HG03045 (cell line): ENCODE data around the gene LHCGR.
"Not testable (repeated sequence)": the region's sequence is repeated elsewhere in the genome, so short reads cannot be mapped to it uniquely, and the experiment has no call there.

Experiments used
- ATAC-seq: cut with Tn5 transposase; IDR thresholded peaks from one replicate; pipeline ENCODE4 v1.9.1; 2021; ENCODE audit warnings: mild to moderate bottlenecking, moderate library complexity; ENCODE audit not compliant: unreplicated experiment

The LHCGR gene

DNA sequence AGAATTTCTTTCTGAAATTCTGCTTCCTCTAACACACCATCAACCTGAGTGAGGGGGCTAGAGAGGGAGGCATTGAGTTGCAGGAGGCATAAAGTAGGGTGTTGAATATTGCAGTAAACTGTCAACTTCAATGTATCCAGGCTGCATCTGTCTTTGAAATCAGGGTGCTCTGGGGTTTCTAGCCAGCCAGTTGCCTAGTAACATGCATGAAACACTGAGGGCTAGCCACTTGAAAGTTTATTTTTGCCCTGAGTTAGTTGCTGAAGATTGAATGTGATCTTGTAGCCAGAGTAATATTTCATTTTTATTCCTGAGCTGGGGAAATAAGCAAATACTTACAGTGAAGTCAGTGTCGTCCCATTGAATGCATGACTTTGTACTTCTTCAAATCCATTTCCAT lies 41.9 kb downstream of the LHCGR start:
- ATAC-seq = no peak

DNA sequence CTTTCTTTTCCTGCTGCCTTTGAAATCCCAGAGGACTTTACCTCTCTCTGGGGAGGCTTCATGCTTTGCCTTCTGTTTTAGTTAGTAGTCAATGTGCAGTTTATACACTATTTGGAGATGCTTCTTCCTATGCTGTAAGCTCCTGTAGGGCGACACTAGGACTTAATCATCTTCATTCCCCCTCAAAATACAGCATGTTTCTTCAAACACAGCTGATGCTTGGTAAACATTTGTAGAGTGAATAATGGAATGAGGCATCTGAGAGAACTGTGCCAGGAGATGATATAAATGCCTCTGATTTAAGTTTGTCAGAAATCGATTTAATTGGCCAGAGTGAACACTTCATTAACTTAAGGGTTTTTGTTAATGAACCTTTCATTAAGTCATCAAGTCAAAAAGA lies 43.4 kb downstream of the LHCGR start:
- ATAC-seq = no peak

DNA sequence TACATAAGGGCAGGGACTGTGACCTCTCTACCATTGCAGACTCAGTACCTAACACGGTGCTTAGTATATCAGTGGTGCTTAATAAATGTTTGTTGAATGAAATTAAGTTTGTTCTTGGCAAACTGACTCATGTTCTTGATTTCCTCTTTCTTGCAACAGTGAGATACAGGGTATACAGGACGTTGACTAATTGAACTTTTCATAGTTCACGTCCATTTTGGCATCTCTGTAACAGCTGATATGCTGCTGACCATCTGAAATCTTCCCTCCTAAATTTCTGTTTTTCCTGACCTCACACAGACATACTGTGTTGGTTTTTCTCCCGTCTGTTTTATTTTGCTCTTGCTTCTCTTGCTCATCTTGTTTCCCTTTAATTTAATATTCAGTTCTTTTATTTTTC lies 44.2 kb downstream of the LHCGR start:
- ATAC-seq = no peak

DNA sequence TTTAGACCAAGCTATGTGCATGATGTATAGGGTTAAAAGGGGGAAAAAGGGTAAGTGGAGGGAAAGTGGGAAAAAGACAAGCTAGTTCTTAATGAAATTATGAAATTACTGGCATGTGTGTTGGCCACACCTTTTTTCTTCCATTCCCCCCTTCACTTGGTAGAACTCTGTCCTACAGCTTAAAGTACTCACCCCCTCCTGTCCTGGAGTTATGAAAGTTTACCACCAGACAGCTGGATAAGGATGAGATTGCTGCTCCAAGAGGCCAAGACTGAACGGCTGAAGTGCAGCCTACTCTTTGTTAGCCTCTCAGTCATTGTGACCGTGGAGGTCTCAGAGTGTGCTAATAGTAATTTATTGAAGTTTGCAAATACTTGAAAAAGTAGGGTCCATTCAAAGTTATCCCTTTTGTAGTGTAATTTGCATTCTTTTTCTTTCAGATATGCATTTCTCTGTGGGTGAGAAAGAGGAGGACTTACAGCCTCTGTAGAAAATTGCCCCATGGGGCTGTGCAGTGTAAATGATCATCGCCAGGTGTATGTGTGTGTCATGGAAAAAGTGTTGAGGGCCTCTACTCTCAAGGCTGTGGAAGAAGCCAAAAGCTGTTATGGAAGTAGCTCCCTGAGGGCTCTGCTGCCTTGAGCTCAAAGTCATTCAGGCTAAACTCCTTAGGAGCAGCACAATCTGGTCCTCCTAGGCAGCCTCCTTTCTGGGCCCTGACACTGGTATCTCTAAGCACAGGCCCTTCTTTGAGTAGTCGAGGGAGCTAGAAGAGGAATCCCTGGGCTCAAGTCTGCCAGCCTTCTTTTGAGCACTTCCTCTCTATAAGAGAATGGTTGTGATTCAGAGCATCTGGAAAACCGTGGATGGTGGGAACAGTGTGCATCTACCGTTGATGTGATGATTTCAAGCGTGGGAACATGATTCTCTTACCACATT lies 46.2 kb downstream of the LHCGR start:
- ATAC-seq = no peak

DNA sequence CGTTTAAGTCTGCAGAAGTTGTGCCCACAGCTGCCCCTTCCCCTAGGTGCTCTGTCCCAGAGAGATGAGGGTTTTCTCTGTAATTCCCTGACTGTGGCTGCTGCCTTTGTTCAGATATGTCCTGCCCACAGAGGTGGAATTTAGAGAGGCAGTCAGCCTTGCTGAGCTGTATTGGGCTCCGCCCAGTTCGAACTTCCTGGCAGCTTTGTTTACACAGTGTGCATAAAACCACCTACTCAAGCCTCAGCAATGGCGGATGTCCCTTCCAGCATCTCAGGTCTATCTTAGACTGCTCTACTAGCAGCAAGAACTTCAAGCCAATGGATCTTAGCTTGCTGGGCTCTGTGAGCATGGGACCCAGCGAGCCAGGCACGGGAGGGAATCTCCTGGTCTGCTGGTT lies 48.1 kb downstream of the LHCGR start:
- no peak for ATAC-seq

DNA sequence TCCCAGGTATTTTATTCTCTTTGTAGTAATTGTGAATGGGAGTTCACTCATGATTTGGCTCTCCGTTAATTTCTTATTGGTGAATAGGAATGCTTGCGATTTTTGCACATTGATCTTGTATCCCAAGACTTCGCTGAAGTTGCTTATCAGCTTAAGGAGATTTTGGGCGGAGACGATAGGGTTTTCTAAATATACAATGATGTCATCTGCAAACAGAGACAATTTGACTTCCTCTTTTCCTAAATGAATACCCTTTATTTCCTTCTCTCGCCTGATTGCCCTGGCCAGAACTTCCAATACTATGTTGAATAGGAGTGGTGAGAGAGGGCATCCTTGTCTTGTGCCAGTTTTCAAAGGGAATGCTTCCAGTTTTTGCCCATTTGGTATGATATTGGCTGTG lies 51.9 kb downstream of the LHCGR start:
- ATAC-seq = not testable (repeated sequence)

DNA sequence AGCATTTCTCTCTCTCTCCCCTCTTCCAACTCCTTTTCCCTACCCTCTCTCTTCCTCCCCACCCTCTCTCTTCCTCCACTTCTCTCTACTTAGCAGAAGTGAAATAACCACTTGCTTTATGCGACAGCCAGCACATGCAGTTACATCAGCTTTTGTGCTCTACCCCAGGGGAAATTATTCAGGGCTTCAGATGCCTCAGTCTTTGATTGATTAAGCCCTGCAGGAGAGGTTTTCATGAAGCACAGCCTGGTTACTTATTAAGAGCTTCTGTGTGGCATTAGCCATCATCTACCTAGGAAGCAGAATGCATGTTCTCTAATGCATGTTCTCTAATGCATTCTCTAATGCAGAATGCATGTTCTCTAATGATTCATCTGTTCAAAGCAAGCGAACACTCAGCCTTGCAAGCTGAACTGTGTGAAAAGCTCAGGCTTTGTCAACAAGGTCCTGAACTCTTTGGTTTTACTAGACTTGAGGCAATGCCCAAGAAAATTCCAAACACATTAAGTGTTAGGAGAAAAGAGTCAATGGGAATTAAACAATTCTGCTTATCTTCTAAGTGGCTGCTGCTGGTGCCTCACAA lies 56.1 kb downstream of the LHCGR start:
- no peak for ATAC-seq

DNA sequence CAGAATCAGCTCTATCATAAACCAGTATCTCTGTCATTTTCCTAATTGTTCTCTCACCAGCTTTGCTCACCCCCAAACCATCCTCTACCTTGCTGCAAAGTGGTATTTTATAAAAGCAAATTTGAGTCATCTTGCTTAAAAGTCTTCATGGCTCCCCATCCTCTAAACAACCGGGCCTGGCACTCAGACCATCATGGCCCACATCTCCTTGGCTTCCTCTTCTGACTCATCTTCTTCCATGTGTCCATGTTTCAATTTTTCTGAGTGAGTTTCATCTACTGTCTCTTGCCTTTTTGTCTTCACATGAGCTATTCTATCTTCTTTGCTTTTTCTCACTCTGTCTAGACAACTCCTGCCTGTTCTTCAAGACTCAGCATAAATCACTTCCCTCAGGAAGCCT lies 58.6 kb downstream of the LHCGR start:
- no peak for ATAC-seq

DNA sequence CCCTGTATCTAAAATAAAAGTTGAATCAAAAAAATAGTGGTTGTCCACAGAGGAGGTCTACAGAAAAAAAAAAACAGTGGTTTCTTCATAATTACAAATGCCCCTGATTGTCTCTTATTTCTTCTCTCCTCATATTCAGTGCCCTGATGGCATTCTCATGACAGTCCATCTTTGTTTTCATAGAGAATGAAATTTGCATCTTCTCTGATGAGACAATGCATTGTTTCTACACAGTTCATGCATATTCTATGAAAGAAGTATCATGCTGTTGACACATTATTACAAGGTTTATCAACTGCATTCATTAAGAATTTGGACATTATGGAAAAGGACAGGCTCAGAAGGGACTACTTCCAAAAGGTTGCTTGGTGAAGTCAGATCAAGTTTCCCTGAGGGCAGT lies 59.5 kb downstream of the LHCGR start:
- ATAC-seq = no peak

DNA sequence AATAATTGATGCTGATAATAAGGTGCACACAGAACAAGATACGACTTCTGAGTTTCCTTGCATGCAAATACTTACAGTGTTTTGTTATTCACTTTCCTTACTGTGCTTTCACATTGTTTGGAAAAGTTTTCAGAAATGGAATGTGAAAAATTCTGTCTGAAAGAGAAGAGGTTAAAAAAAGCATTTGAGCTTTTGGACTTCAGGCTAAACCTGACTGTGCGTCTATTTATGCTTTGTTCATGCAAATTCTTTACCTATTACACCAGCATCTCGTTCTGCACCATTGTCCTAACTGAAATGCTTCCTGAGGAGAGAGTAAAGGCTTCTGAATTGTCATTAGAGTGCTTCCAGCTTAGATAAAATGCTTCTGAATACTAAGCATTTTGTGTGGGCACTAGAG lies 61.4 kb downstream of the LHCGR start:
- no peak for ATAC-seq

DNA sequence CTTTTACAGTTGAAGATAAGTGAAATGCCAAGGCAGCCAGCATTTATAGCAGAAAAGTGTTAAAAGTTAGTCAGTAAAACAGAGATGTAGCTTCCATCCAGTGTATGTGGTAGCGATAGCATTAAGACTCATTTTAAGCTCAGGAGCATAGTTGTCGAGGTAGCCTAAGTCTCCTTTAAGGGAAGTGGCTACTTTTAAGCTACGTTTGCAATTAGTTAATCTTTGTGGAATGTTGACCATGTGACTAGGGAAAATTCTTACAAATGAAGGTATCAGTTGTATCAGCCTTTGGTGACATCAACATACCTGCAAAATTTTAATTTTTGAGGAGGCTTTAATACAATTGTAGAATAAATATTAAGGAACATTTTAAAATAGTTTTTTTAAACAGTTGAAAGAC lies 61.9 kb downstream of the LHCGR start:
- ATAC-seq = no peak

DNA sequence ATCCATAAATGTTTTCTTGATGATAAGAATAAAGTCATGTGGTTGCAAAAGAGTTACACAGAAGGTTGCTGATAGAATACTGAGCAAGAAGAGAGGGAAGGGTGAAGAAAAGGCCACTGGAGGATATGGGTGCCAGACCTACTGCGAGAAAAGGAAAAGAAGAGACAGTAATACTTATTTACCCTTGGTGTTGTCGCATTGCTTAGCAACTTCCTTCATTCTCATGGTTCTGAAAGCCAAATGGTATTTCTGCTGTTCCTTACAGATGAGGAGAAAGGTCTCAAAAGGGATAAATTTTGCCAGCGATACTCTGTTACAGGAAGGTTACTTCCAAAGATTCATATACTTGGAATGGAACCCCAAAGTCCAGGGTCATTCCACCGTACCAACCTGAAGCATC lies 62.5 kb downstream of the LHCGR start:
- no peak for ATAC-seq

DNA sequence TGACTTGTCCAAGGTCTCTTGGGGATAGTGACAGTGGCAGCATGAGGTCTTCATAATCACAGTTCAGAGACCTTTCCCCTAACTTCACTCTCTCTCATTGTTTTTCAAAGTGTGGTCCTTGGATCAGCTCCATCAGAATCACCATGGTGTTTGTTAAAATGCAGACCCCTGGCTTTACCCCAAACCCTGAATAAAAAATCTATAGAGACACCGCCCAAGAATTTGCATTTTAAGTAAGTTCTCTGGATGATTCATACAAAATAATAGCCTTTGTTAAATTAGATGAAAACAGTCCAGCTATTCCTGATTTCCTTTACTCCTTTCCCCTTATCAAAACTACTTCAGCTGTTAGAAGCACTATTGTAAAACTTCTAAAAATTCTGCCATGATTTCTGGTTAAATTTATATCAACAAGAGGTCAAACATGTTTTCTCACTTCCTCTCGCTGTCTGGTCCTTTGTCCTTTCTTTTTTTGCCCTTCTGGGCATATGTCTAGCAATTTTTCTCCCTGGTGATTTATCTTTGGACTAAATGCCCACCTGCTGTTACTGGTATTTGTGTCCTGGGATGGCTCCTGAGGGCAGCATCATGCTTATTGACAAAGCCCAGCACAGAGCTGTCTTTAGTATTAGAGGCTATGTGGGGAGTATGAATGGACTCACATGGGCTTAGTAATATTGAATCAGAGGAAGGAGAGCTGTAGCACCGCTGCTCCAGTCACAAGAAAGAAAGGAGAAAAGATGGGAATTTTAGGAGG lies 63.4 kb downstream of the LHCGR start:
- no peak for ATAC-seq

DNA sequence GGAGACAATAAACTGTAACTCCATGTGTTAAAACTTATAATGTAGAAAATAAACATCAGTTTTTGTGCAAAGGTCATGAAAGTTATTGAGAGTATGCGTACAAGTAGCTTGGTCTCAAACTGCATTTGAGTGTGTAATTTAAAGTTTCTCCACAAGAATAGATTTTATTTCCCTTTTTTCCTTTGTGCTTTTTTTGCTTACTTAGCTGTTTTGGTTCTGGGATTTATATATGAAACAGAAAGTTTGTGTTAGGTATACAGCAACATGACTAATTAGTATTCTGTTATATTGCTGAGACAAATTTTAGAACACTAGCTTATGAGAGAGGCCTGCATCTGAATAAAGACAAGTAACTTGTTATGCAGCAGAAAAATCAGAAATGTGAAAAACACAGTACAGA lies 70.4 kb downstream of the LHCGR start:
- no peak for ATAC-seq

DNA sequence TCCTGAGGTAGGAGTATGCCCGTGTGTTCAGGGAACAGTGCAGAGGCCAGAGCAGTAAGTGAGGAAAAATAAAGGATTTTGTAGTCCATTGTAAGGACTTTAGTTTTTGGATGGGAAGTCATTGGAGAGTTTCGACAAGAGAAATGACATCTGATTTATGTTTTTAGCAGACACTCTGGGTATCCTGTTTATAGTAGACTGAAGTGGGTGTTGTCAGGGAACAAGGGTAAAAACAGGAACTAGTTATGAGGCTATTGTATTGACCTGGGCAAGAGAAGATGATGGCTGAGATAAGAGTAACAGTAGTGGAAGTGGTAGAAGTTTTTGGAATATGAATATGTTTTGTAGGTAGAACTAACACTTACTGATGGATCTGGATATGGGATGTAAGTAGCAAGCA lies 78.1 kb downstream of the LHCGR start:
- ATAC-seq = no peak

DNA sequence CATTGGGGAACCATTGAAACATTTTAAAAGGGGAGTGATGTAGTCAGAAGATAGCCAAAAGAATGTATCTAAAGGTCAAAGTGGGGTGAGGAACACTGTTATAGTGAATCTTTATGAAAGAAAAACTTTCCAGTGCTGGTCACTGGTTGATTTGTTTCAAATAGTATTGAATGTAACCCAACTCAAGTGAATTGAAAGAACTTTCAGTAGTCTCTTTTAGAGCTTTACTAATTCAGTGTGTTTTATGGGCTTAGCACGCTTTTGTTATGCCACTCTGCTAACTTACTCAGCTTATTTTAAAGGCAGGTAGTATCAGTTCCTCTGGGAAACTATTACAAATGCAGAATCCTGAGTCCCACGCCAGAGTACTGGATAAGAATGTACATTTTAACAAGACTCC lies 80.6 kb downstream of the LHCGR start:
- no peak for ATAC-seq

DNA sequence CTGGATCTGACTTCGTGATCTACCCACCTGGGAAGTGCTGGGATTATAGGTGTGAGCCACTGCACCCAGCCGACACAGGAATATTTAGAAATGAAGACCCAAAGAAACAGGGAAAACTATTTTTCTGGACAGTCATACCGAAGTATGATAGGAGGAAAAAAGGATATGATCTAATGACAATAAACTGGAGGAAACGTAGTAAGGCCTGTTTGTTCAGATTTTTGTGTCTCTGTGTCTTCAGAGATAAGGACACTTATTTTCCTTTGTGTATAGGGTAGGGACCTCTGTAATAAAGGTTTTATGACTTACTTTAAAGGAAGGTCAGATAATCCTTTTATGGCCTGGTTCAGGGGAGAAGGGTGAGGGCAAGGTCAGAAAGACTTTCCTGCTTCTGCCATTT lies 81.9 kb downstream of the LHCGR start:
- ATAC-seq = no peak

DNA sequence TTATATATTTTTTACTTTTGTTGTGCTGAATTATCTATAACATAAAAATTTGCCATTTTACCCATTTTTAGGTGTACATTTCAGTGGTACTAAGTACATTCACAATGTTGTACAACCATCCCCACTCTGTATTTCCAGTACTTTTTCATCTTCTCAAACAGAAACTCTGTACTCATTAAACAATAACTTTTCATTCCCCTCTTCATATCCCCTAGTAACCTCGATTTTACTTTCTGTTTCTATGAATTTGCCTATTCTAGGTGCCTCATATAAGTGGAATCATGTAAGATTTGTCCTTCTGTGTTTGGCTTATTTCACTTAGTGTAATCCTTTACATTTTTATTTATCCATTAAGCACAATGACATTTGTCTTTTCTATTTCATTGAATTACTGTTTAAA lies 86.5 kb downstream of the LHCGR start:
- ATAC-seq = no peak

DNA sequence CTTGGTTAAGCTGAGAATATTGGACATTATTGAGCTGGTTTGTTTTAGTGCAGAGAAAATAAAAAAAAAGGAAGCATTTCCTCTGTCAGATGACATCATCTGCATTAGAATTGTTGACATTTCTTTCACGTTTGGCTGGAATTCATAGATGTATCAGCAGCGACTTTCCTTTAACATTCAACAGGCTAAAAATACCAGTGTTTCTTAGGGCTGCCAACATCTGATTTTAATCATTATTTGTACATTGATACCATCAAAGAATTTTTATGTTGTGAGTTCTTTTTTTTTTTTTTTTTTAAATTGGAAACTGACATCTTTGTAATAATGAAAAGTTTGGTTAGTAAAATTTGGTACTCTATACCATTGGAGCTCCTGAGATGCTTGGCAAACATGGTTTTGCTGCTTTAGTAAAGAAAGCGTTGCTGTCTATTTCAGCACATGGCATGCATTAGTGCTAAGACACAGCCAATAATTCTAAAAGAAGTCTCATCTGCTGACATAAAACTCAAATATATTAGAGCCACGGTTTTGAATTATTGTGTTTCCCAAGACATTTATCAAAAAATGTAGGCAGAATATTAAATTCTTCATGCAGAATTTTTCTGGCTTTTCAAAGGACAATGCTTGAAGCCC lies 104.2 kb downstream of the LHCGR start:
- no peak for ATAC-seq

DNA sequence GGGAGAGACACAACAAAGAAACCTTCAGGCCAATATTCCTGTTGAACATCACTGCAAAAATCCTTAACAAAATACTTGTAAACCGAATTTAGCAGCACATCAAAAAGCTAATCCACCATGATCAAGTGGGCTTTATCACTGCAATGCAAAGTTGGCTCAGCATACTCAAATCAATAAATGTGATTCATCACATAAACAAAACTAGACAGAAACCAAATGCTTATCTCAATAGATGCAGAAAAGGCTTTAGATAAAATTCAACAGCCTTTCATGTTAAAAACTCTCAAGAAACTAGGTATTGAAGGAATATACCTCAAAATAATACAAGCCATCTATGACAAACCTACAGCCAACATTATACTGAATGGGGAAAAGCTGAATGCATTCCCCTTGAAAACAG lies 117.3 kb downstream of the LHCGR start:
- no peak for ATAC-seq
